Upper lobe of right lung (tissue), 1 donor: Measurements from ENCODE around the gene KRTAP10-9. TPM values are rescaled to one million over a fixed set of nuclear protein-coding genes. Genes with fewer than 3 reads are reported as not detected.
"Not testable (repeated sequence)": the region's sequence is repeated elsewhere in the genome, so short reads cannot be mapped to it uniquely, and the experiment has no call there.

Source experiments
- ATAC-seq: fragments of 200-7000 bp; cut with Tn5 transposase; one replicate; pipeline ENCODE4 v1.9.1; 2020; ENCODE audit warnings: mild to moderate bottlenecking, moderate library complexity
- DNase-seq: peaks from one replicate; pipeline ENCODE4 v3.0.0-alpha.2; 2020
- H3K27ac ChIP-seq: fragments of 200-600 bp; one replicate; pipeline ENCODE4 v1.8.0; 2022
- H3K27me3 ChIP-seq: fragments of 200-600 bp; one replicate; pipeline ENCODE4 v1.8.0; 2022; ENCODE audit warnings: mild to moderate bottlenecking
- H3K36me3 ChIP-seq: fragments of 200-600 bp; one replicate; pipeline ENCODE4 v1.8.0; 2022
- H3K4me1 ChIP-seq: fragments of 200-600 bp; one replicate; pipeline ENCODE4 v1.8.0; 2022
- H3K4me3 ChIP-seq: fragments of 200-600 bp; one replicate; pipeline ENCODE4 v1.8.0; 2022; ENCODE audit warnings: mild to moderate bottlenecking
- H3K9me3 ChIP-seq: fragments of 200-600 bp; one replicate; pipeline ENCODE4 v1.8.0; 2022
- intact Hi-C: fragments of 100-400 bp; cut with DNase I; formaldehyde crosslinking; loops from one replicate; pipeline ENCODE4 v1.11.0; 2022
- total RNA-seq: library from RNA; stranded (reverse); fragmentation: NEBNext Ultra II Directional; extraction: Animal tissue kit (Norgen Biotek cat#: 25700); gene quantifications from one replicate; pipeline ENCODE4 v1.2.1, GENCODE V29; 2021
- TF ChIP-seq, protein P1 (sequence below): fragments of 200-600 bp; IDR thresholded peaks from one replicate; pipeline ENCODE4 v1.8.0; 2022; ENCODE audit warnings: antibody characterized with exemption
- donor health status: DM: no; HTN: yes; CAD: no; lungs with severe emphysema.

KRTAP10-9 gene
- total RNA-seq, 1 donor from 2014 or later: not detected

DNA sequence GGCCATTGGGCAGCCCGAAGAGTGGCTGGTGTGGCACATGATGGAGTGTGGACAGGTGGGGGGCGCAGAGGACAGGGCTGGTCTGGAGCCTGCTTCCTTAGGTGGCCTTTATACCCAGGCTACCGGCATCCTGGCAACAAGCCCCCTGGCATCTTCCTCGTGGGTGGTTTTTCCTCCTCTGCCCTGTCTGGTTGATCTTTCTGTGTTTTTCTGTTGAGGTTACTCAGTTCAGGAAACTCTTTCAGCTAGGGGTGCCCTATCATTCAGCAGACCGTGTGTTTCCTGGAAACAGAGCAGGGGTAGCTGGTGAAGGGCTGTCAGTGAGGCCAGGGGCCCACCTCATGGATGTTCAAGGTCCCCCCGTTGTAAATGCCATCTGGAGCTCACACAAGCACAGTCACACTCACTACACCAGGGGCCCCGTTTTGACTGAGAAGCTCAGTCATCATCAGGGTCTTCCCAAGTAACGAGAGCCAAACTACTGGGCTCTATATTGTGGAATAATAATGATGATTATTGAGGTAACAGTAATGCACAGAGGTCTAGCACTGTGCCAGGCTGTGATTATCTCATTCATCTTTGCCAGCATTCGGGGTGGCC, 27.8 kb downstream of the KRTAP10-9 start, which contains the start of gene KRTAP12-4:
KRTAP12-4 (minus strand) TSS at position 84 of the 600 bp plus-strand sequence; CDS start at position 39, 45 bp downstream.
- Histone ChIP-seq H3K27me3 (no peaks in the 10 kb centered on the region), H3K4me3 (no peak within 1 kb of the TSS), H3K36me3 (no peaks in the 10 kb centered on the region), H3K9me3 (peaks cover 5% of the 10 kb centered on the region), H3K4me1 (no peaks in the 10 kb centered on the region), H3K27ac (no peak within 1 kb of the TSS)
- DNase-seq (no peak), ATAC-seq (no peak)
- TF ChIP-seq, protein P1, sequence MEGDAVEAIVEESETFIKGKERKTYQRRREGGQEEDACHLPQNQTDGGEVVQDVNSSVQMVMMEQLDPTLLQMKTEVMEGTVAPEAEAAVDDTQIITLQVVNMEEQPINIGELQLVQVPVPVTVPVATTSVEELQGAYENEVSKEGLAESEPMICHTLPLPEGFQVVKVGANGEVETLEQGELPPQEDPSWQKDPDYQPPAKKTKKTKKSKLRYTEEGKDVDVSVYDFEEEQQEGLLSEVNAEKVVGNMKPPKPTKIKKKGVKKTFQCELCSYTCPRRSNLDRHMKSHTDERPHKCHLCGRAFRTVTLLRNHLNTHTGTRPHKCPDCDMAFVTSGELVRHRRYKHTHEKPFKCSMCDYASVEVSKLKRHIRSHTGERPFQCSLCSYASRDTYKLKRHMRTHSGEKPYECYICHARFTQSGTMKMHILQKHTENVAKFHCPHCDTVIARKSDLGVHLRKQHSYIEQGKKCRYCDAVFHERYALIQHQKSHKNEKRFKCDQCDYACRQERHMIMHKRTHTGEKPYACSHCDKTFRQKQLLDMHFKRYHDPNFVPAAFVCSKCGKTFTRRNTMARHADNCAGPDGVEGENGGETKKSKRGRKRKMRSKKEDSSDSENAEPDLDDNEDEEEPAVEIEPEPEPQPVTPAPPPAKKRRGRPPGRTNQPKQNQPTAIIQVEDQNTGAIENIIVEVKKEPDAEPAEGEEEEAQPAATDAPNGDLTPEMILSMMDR: no peak
- intact Hi-C loops: no loop called here

DNA sequence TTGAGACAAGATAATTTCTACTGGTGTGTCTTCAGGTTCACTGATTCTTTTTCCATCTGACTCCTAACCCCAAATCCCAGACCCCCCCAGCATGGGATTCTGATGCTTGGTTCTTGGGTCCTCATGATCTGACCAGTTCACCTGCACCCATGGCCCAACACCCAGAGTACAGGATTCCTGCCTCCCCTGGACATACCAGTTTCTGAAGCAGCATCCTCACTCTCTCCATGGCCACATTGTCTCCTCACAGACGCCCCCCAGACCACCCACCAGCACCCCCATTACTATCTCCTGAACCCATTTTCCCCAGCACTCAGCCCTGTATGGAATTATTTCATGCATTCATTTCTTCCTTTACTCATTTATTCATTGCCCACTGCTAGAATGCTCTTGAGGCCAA, 30.0 kb downstream of the KRTAP10-9 start:
- Histone ChIP-seq H3K27me3 (no peaks in the 10 kb centered on the region), H3K9me3 (peaks cover 5% of the 10 kb centered on the region), H3K4me3 (no peak overlapping the region), H3K36me3 (no peaks in the 10 kb centered on the region), H3K27ac (no peak overlapping the region), H3K4me1 (no peaks in the 10 kb centered on the region)
- ATAC-seq (no peak), DNase-seq (no peak)
- intact Hi-C loops: no loop called here
- TF ChIP-seq, protein P1: no peak

DNA sequence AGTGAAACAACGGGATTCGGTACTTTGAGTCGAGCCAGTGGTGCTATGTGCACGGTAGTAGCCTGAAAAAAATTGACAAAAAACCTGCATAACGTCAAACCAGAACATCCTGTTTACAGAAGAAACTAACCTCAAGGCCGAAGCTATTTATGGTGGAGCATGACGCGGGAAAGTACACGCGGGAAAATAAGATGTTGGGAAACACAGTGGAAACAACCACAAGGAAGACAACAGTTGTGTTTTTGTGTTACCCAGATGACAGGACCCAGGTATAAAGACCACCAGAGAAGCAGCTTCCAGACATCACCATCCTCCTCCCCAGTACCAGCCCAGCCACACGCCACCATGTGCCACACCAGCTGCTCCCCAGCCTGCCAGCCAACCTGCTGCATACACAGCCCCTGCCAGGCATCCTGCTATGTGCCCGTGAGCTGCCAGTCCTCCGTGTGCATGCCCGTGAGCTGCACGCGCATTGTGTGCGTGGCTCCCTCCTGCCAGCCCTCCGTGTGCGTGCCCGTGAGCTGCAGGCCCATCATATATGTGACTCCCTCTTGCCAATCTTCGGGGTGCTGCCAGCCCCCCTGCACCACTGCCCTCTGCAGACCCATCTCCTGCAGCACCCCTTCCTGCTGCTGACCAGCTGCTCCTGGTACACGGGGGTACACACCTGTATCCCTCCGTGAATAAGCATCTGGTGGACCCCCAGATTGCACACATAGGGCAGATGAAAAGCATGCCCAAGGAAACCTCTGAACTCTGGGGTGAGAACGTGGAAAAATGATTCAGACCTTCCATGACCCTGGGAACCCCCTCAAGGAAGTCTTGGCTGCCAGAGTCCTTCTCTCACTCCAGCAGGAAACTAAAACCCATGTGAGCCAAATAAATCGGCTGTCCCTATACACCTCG, 31.0 kb downstream of the KRTAP10-9 start, which contains the start of gene KRTAP12-3:
KRTAP12-3 (plus strand) TSS at position 298 of the 906 bp plus-strand sequence; CDS start at position 346, 48 bp downstream.
- TF ChIP-seq, protein P1: no peak
- Histone ChIP-seq H3K27me3 (no peaks in the 10 kb centered on the region), H3K4me1 (no peaks in the 10 kb centered on the region), H3K4me3 (no peak within 1 kb of the TSS), H3K9me3 (peaks cover 5% of the 10 kb centered on the region), H3K36me3 (no peaks in the 10 kb centered on the region), H3K27ac (no peak within 1 kb of the TSS)
- no peak for DNase-seq
- no peak for ATAC-seq
- intact Hi-C loops: no loop called here

- no peak for DNase-seq
- H3K36me3 ChIP-seq: no peaks in the 10 kb centered on the region
- H3K27me3 ChIP-seq: no peaks in the 10 kb centered on the region
- intact Hi-C loops: no loop called here
- no peak overlapping the region for H3K4me3 ChIP-seq
- no peak for ATAC-seq
- H3K27ac ChIP-seq: no peak overlapping the region
- no peaks in the 10 kb centered on the region for H3K4me1 ChIP-seq
- TF ChIP-seq, protein P1: no peak
- peaks cover 5% of the 10 kb centered on the region for H3K9me3 ChIP-seq
Measured at GRCh38 chr21:44658541-44658910, 31.6 kb downstream of the KRTAP10-9 start.

DNA sequence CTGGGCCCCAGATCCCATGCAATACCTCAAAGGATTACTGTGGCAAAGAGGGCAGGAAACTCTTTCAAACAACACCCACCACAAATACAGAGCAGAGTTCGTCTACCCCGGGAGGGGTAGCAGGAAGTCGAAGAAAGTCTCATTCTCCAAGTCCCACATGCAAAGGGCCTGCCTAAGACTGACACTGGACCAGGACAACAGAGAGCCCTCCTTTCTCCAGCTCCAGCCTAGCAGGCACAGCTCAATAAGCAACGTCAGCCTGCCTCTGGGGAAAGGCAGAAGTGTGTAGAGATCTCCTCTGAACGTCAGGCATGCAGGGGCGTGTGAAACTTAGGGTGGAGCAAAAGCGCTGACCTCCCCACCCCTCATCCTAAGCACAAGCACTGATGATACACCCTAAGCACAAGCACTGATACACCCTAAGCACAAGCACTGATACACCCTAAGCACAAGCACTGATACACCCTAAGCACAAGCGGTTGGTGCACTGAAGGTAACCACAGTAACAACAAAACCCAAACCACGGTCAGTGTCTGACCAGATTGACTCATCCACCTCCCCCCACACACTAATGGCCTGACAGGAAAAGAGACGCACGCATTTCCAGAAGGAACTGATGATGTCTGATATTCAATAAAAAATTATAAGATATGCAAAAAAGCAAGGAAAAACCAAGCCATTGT, 32.2 kb downstream of the KRTAP10-9 start:
- intact Hi-C loops: no loop called here
- Histone ChIP-seq H3K27ac (no peak overlapping the region), H3K36me3 (no peaks in the 10 kb centered on the region), H3K27me3 (no peaks in the 10 kb centered on the region), H3K4me1 (no peaks in the 10 kb centered on the region), H3K9me3 (peaks cover 5% of the 10 kb centered on the region), H3K4me3 (no peak overlapping the region)
- DNase-seq (no peak), ATAC-seq (peak; percentile 82)
- TF ChIP-seq, protein P1: no peak

- H3K27me3 ChIP-seq, H3K27ac ChIP-seq, intact Hi-C loops, ATAC-seq, H3K9me3 ChIP-seq, DNase-seq, H3K36me3 ChIP-seq, H3K4me1 ChIP-seq, H3K4me3 ChIP-seq: not testable (repeated sequence)
Measured at GRCh38 chr21:44661567-44661966, 34.7 kb downstream of the KRTAP10-9 start.
